Endothelial cell of umbilical vein (primary cell): Measurements from ENCODE around the gene HELZ2. TPM values are rescaled to one million over a fixed set of nuclear protein-coding genes. Genes with fewer than 3 reads are reported as not detected.

Source experiments
- BruUV-seq: library from RNA; stranded (reverse); fragments of 400-500 nt; replicated peaks from 2 replicates; lab custom pipeline; 2021; lab: Mats Ljungman, UMichigan
- CTCF ChIA-PET: fragments of 300-600, 350-600 bp; sonication (Branson Sonifier 250); formaldehyde crosslinking; loops from one replicate; lab custom pipeline; 2021; ENCODE audit warnings: antibody characterized with exemption, inconsistent platforms; lab: Charles Lee
- POLR2A ChIA-PET: fragments of 300-600, 350-600 bp; sonication (Branson Sonifier 250); formaldehyde crosslinking; loops from one replicate; lab custom pipeline; 2021; ENCODE audit warnings: antibody characterized with exemption, inconsistent platforms; lab: Charles Lee
- DNase-seq: peaks from one replicate; pipeline ENCODE4 v3.0.0-alpha.2; 2011; ENCODE audit warnings: low read depth, low spot score
- FAIRE-seq: peaks from 2 replicates; lab custom pipeline; 2011; peaks lifted over from hg19 to GRCh38; lab: Jason Lieb, UNC
- H2AFZ ChIP-seq: 2 replicates; pipeline ENCODE4 v1.6.0; 2012; ENCODE audit warnings: low read depth, low read length, control low read depth, inconsistent platforms
- H3K27ac ChIP-seq: 2 replicates; pipeline ENCODE4 v1.5.1; 2011; ENCODE audit warnings: low read depth, mild to moderate bottlenecking, control low read depth, low read length, moderate library complexity; ENCODE audit not compliant: insufficient read depth
- H3K27me3 ChIP-seq, 2 experiments: 2 replicates each; pipeline versions ENCODE4 v1.6.0 to v1.6.1; 2011; ENCODE audit warnings: low read length in 2 of 2, mixed read lengths in 1 of 2; ENCODE audit not compliant: control insufficient read depth in 2 of 2, insufficient read depth in 2 of 2
- H3K36me3 ChIP-seq, 2 experiments: 2 replicates in 1 of 2; 3 replicates in 1 of 2; pipeline ENCODE4 v1.5.1; 2011; ENCODE audit warnings: low read length in 2 of 2, mild to moderate bottlenecking in 1 of 2, moderate library complexity in 1 of 2; ENCODE audit not compliant: control insufficient read depth in 2 of 2, insufficient read depth in 2 of 2; ENCODE audit errors: extremely low read depth in 1 of 2
- H3K4me1 ChIP-seq: 3 replicates; pipeline ENCODE4 v1.5.1; 2011; ENCODE audit warnings: mild to moderate bottlenecking, low read length; ENCODE audit not compliant: control insufficient read depth, insufficient read depth; ENCODE audit errors: extremely low read depth
- H3K4me2 ChIP-seq: 2 replicates; pipeline ENCODE4 v1.6.1; 2011; ENCODE audit warnings: low read length, control low read depth, mixed read lengths; ENCODE audit not compliant: insufficient read depth
- H3K4me3 ChIP-seq, 3 experiments: fragments of 200-600 bp in 1 of 3; sonication (generic), shearing (Covaris generic) in 1 of 3; replicated peaks in 1 of 3; 2 replicates each; pipeline ENCODE4 v1.5.1; 2011 to 2016; ENCODE audit warnings: control low read depth in 3 of 3, low read length in 3 of 3, mild to moderate bottlenecking in 2 of 3, inconsistent platforms in 1 of 3, low read depth in 1 of 3, moderate library complexity in 1 of 3; ENCODE audit not compliant: insufficient read depth in 1 of 3
- H3K79me2 ChIP-seq: 2 replicates; pipeline ENCODE4 v1.6.0; 2012; ENCODE audit warnings: low read length, inconsistent platforms; ENCODE audit not compliant: control insufficient read depth, insufficient read depth
- H3K9ac ChIP-seq: replicated peaks from 2 replicates; pipeline ENCODE3; 2011; ENCODE audit warnings: low read length, control low read depth; ENCODE audit not compliant: insufficient read depth; ENCODE audit errors: extremely low read depth
- H3K9me1 ChIP-seq: replicated peaks from 3 replicates; pipeline ENCODE4 v1.6.0; 2011; ENCODE audit warnings: mild to moderate bottlenecking, low read length; ENCODE audit not compliant: control insufficient read depth, insufficient read depth; ENCODE audit errors: extremely low read depth
- H3K9me3 ChIP-seq: replicated peaks from 2 replicates; pipeline ENCODE4 v1.5.1; 2012; ENCODE audit warnings: low read length, inconsistent platforms; ENCODE audit not compliant: control insufficient read depth, insufficient read depth
- H4K20me1 ChIP-seq: replicated peaks from 2 replicates; pipeline ENCODE3; 2011; ENCODE audit warnings: mild to moderate bottlenecking, low read length; ENCODE audit not compliant: control insufficient read depth, insufficient read depth; ENCODE audit errors: extremely low read depth
- CTCF ChIP-seq, 2 donors: IDR thresholded peaks; 1 replicate in 1 of 2; 2 replicates in 1 of 2; pipeline ENCODE4 v1.5.1; 2011; ENCODE audit warnings: low read length in 2 of 2, mild to moderate bottlenecking in 2 of 2, moderate library complexity in 2 of 2, control low read depth in 1 of 2, inconsistent platforms in 1 of 2, low read depth in 1 of 2; ENCODE audit not compliant: insufficient read depth in 1 of 2; ENCODE audit errors: extremely low read depth in 1 of 2
- FOS ChIP-seq: IDR thresholded peaks from 2 replicates; pipeline ENCODE4 v1.6.1; 2011; ENCODE audit warnings: mild to moderate bottlenecking, low read length, moderate library complexity, borderline replicate concordance; ENCODE audit not compliant: insufficient read depth
- GATA2 ChIP-seq: IDR thresholded peaks from 2 replicates; pipeline ENCODE4 v1.7.0; 2011; ENCODE audit warnings: low read depth, mild to moderate bottlenecking, moderate library complexity, mixed read lengths, low read length; ENCODE audit not compliant: insufficient read length, insufficient read depth
- JUN ChIP-seq: IDR thresholded peaks from 2 replicates; pipeline ENCODE4 v1.6.1; 2011; ENCODE audit warnings: borderline replicate concordance, low read depth; ENCODE audit not compliant: insufficient read length, insufficient read depth
- MYC ChIP-seq: IDR thresholded peaks from one replicate; pipeline ENCODE4 v1.6.1; 2011; ENCODE audit warnings: mild to moderate bottlenecking, low read depth, low read length
- POLR2A ChIP-seq: IDR thresholded peaks from 2 replicates; pipeline ENCODE4 v1.6.1; 2012; ENCODE audit warnings: low read depth, mild to moderate bottlenecking, control low read depth, low read length
- POLR2AphosphoS5 ChIP-seq: IDR thresholded peaks from 2 replicates; pipeline ENCODE4 v1.6.1; 2012; ENCODE audit warnings: low read depth, mild to moderate bottlenecking, control low read depth, low read length, moderate library complexity; ENCODE audit not compliant: insufficient read depth
- dilution Hi-C: fragments of 300-500 bp; cut with MboI; formaldehyde crosslinking; loops from one replicate; pipeline ENCODE4 v1.15.0; 2019; ENCODE audit warnings: low sequenced_read_pairs; ENCODE audit not compliant: extremely low pct_ligation_motif_present
- intact Hi-C: fragments of 100-400 bp; cut with micrococcal nuclease; formaldehyde crosslinking; loops from one replicate; pipeline ENCODE4 v1.10.0; 2022
- polyA plus RNA-seq, 4 experiments: library from polyadenylated mRNA; depleted of rRNA in 3 of 4; stranded (reverse) in 3 of 4; unstranded in 1 of 4; fragments of >200 nt; gene quantifications; 2 replicates each; pipeline versions ENCODE4 v1.2.1 to v1.2.3, GENCODE V29; 2011 to 2012; ENCODE audit warnings: missing spikeins in 1 of 4
- total RNA-seq: library from RNA; stranded (reverse); gene quantifications from 2 replicates; pipeline ENCODE4 v1.2.3, GENCODE V29; 2021
- TF ChIP-seq, protein P1 (sequence below): IDR thresholded peaks from 2 replicates; pipeline ENCODE4 v1.6.1; 2011; ENCODE audit not compliant: insufficient read depth, insufficient read length

Gene HELZ2
- total and polyA plus RNA-seq, 2 donors (not counting 3 experiments of a cell fraction or from before 2014, with no cell fraction given): 10.6 to 33.2 TPM

DNA sequence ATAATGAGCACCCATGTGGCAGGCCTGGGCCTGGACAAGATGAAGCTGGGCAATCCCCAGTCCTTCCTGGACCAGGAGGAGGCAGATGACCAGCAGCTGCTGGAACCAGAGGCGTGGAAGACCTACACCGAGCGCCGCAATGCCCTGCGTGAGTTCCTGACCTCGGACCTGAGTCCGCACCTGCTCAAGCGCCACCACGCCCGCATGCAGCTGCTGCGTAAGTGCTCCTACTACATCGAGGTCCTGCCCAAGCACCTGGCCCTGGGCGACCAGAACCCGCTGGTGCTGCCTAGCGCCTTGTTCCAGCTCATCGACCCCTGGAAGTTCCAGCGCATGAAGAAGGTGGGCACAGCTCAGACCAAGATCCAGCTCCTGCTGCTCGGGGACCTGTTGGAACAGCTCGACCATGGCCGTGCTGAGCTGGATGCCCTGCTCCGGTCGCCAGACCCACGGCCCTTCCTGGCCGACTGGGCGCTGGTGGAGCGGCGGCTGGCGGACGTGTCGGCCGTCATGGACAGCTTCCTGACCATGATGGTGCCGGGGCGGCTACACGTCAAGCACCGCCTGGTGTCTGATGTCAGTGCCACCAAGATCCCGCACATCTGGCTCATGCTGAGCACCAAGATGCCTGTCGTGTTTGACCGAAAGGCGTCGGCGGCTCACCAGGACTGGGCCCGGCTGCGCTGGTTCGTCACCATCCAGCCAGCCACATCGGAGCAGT, 18.2 kb downstream of the HELZ2 start:
- no peak for FAIRE-seq
- Histone ChIP-seq H4K20me1 (no peaks in the 10 kb centered on the region), H3K9me3 (no peaks in the 10 kb centered on the region), H3K4me3 (no peak overlapping the region), H3K36me3 (peaks cover 0 to 9% of the 10 kb centered on the region in 2 experiments), H3K9ac (no peak overlapping the region), H3K4me1 (no peaks in the 10 kb centered on the region), H2AFZ (no peak overlapping the region), H3K4me2 (no peak overlapping the region), H3K27me3 (no peaks in the 10 kb centered on the region), H3K9me1 (no peaks in the 10 kb centered on the region), H3K79me2 (no peaks in the 10 kb centered on the region), H3K27ac (no peak overlapping the region)
- no peak for DNase-seq
- dilution Hi-C loops (no loop called here), intact Hi-C loops (no loop called here)
- ChIA-PET CTCF (no interaction called here), POLR2A (no interaction called here)
- no TSS peak for BruUV-seq
- no peak for TF ChIP-seq JUN
- no peak for TF ChIP-seq MYC
- no peak for TF ChIP-seq FOS
- no peak for TF ChIP-seq CTCF (IDR thresholded peaks at IDR 0.05; ENCODE audit: extremely low read depth in 1 of 2, insufficient read depth in 1 of 2, low read depth in 1 of 2, low read length in 2 of 2)
- TF ChIP-seq, protein P1, sequence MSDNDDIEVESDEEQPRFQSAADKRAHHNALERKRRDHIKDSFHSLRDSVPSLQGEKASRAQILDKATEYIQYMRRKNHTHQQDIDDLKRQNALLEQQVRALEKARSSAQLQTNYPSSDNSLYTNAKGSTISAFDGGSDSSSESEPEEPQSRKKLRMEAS: no peak
- no peak for TF ChIP-seq POLR2AphosphoS5
- TF ChIP-seq GATA2: no peak
- TF ChIP-seq POLR2A: no peak
